Adrenal gland (tissue), 5 donors: ENCODE measurements around the gene HID1.
"Not testable (repeated sequence)": the region's sequence is repeated elsewhere in the genome, so short reads cannot be mapped to it uniquely, and the experiment has no call there.

ENCODE experiments used
- CTCF ChIP-seq, 6 experiments: fragments of 450-650 bp in 4 of 6; fragments of 200-600 bp in 2 of 6; sonication (generic) in 1 of 6; IDR thresholded peaks; 1 replicate in 5 of 6; 2 replicates in 1 of 6; pipeline versions ENCODE4 v1.5.1 to v1.8.0; 2016 to 2021; ENCODE audit warnings: antibody characterized with exemption in 6 of 6, mild to moderate bottlenecking in 2 of 6, moderate library complexity in 1 of 6
- POLR2A ChIP-seq, 2 donors: fragments of 450-650 bp; IDR thresholded peaks; one replicate each; pipeline ENCODE4 v1.6.1; 2017; ENCODE audit warnings: antibody characterized with exemption in 2 of 2, mild to moderate bottlenecking in 2 of 2, moderate library complexity in 1 of 2
- donor health status: DM: no; HTN: no; CAD: no.

DNA sequence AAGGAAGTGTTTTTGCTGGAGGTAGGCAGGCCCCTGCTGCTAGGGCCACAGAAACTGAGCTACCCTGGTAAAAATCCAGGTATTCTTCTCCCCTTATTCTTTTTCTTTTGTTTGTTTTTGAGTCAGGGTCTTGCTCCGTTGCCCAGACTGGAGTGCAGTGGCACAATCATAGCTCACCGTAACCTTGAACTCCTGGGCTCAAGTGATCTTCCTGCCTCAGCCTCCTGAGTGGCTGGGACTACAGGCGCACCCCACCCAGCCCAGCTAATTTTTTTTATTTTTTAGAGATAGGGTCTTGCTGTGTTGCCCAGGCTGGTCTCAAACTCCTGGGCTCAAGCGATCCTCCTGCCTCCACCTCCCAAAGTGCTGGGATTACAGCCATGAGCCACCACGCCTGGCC is 3.1 kb downstream of the HID1 start:
- not testable (repeated sequence) for TF ChIP-seq CTCF, POLR2A (IDR thresholded peaks at IDR 0.05)
